ENCODE measurements around the gene IL17C. TPM values are rescaled to one million over a fixed set of nuclear protein-coding genes. Genes with fewer than 3 reads are reported as not detected.

The IL17C gene
- total and polyA plus RNA-seq, 2 of the 8 experiments (the other 6 are each of a cell fraction or from before 2014, with no cell fraction given): 1.1 to 1.9 TPM

- Histone ChIP-seq H3K14ac (ENCODE audit: insufficient read length) (no peak overlapping the region), H2BK20ac (ENCODE audit: low read length) (no peak overlapping the region), H4K20me1 (replicated peaks in 1 of 2; ENCODE audit: control insufficient read depth in 1 of 2, insufficient read depth in 2 of 2, low read length in 2 of 2) (peaks cover 17% of the 10 kb centered on the region in 2 experiments), H3K4ac (replicated peaks; ENCODE audit: insufficient read length, low read depth, low read length) (no peak overlapping the region), H4K91ac (replicated peaks; ENCODE audit: insufficient read length, low read length) (no peak overlapping the region), H2BK15ac (ENCODE audit: low read length) (no peak overlapping the region), H2AK5ac (ENCODE audit: low read depth, low read length) (no peak overlapping the region), H3K4me2 (ENCODE audit: insufficient read depth in 1 of 2, low read depth in 2 of 2, low read length in 2 of 2) (no peak overlapping the region), H3K56ac (replicated peaks; ENCODE audit: insufficient read length, low read depth, low read length) (no peak overlapping the region), H3K27me3 (replicated peaks in 1 of 4; ENCODE audit: control insufficient read depth in 3 of 4, extremely low read depth in 1 of 4, insufficient read depth in 3 of 4, low read length in 3 of 4) (no peaks in the 10 kb centered on the region), H3K23me2 (ENCODE audit: low read depth, low read length) (no peaks in the 10 kb centered on the region), H2AFZ (ENCODE audit: low read length) (no peak overlapping the region), H4K8ac (ENCODE audit: extremely low read depth, insufficient read depth, low read length) (no peak overlapping the region), H2BK120ac (replicated peaks; ENCODE audit: low read depth, low read length) (no peak overlapping the region), H3K4me3 (ENCODE audit: extremely low read depth in 1 of 4, insufficient read depth in 2 of 4, low read depth in 3 of 4, low read length in 4 of 4) (no peak overlapping the region), H2BK5ac (ENCODE audit: low read depth, low read length) (peak overlapping the region; percentile 26; the same call in 1 of the 2 replicates), H3K79me1 (ENCODE audit: low read depth, low read length) (peaks cover 16% of the 10 kb centered on the region), H3K23ac (ENCODE audit: insufficient read length) (no peak overlapping the region), H3K4me1 (replicated peaks in 1 of 4; ENCODE audit: control insufficient read depth in 3 of 4, insufficient read depth in 4 of 4, low read length in 3 of 4) (peaks cover 0 to 6% (median 0%) of the 10 kb centered on the region in 4 experiments; a peak in 1 of 7 replicates), H3K36me3 (ENCODE audit: control insufficient read depth in 2 of 4, insufficient read depth in 4 of 4, low read length in 3 of 4) (peaks cover 16 to 34% (median 23%) of the 10 kb centered on the region in 4 experiments), H3K9me3 (ENCODE audit: insufficient read depth in 2 of 2, low read depth in 1 of 2, low read length in 1 of 2) (no peaks in the 10 kb centered on the region), H3K18ac (ENCODE audit: extremely low read depth, low read length) (no peak overlapping the region), H4K5ac (ENCODE audit: insufficient read length, low read depth, low read length) (no peak overlapping the region), H2BK12ac (ENCODE audit: low read depth, low read length) (no peak overlapping the region), H3K27ac (ENCODE audit: low read depth, low read length) (no peak overlapping the region; the same call in 1 of the 2 replicates), H3K79me2 (ENCODE audit: control insufficient read depth in 1 of 2, insufficient read depth in 2 of 2, low read length in 2 of 2) (peaks cover 0 to 12% of the 10 kb centered on the region in 2 experiments; a peak in 1 of 4 replicates), H3K9ac (replicated peaks in 1 of 4; ENCODE audit: extremely low read depth in 1 of 4, low read depth in 3 of 4, low read length in 3 of 4) (no peak overlapping the region)
- DNase-seq (ENCODE audit: low read depth in 1 of 2, low spot score in 2 of 2) (no peak), FAIRE-seq (no peak)
- WGBS, 2 experiments (ENCODE audit: extremely low coverage in 1 of 2, insufficient coverage in 1 of 2, insufficient read length in 1 of 2, insufficient replicate concordance in 2 of 2, low coverage in 1 of 2, low lambda C conversion rate in 2 of 2, missing lambda C conversion rate in 1 of 2): 94% methylated on average over 13 of the region's 14 CpGs; no CpG with 5 or more reads in 1 of the 2 experiments
- ChIA-PET CTCF (ENCODE audit: partially characterized antibody) (interaction anchor here (0.6 to 2.7 kb wide), 8 partner anchors 9 to 1325 kb away, joined by 3 to 14 read pairs (median 3); no protein-coding TSS in a partner anchor), POLR2A (ENCODE audit: partially characterized antibody) (interaction anchor here (1.1 to 1.6 kb wide), 4 partner anchors 8 to 18 kb away, joined by 3 to 4 read pairs (median 3); partner anchors contain the start of gene IL17C)
- TF ChIP-seq POLR2AphosphoS5 (IDR thresholded peaks at IDR 0.05; ENCODE audit: low read depth, low read length): no peak
- no peak for TF ChIP-seq ZNF274 (IDR thresholded peaks at IDR 0.05; ENCODE audit: borderline replicate concordance, extremely low read depth, low read length)
- TF ChIP-seq HDAC2 (IDR thresholded peaks at IDR 0.05; ENCODE audit: borderline replicate concordance in 1 of 2, low read depth in 2 of 2, low read length in 2 of 2): no peak
- no peak for TF ChIP-seq GTF2F1 (IDR thresholded peaks at IDR 0.05; ENCODE audit: borderline replicate concordance, low read depth, low read length)
- no peak for TF ChIP-seq TEAD4 (IDR thresholded peaks at IDR 0.05; ENCODE audit: low read depth, low read length)
- no peak for TF ChIP-seq E2F6 (IDR thresholded peaks at IDR 0.05)
- TF ChIP-seq KDM5A (IDR thresholded peaks at IDR 0.05; ENCODE audit: low read length): no peak
- no peak for TF ChIP-seq YY1 (IDR thresholded peaks at IDR 0.05; ENCODE audit: low read depth, low read length)
- no peak for TF ChIP-seq NANOG (IDR thresholded peaks at IDR 0.05; ENCODE audit: insufficient read depth, low read depth, low read length, poor library complexity, severe bottlenecking)
- no peak for TF ChIP-seq NRF1 (IDR thresholded peaks at IDR 0.05; ENCODE audit: low read depth, low read length)
Observed at GRCh38 chr16:88619859-88620815, 18.2 kb upstream of the IL17C start.

All from H1 (cell line).